Measurements from ENCODE around the gene TRPV5.

TRPV5 gene

GRCh38 chr7:142884286-142884640, 49.3 kb downstream of the TRPV5 start:
- Histone ChIP-seq H3K36me3 (ENCODE audit: control insufficient read depth, insufficient read depth, low read length) (no peaks in the 10 kb centered on the region), H3K4me3 (replicated peaks; ENCODE audit: low read depth, low read length) (no peak overlapping the region), H3K27me3 (replicated peaks; ENCODE audit: control insufficient read depth, insufficient read depth, low read length) (no peaks in the 10 kb centered on the region)
- no peak for TF ChIP-seq CTCF (IDR thresholded peaks at IDR 0.05; ENCODE audit: insufficient read depth, low read length, poor library complexity, severe bottlenecking)
- no peak for DNase-seq (ENCODE audit: extremely low read depth, insufficient read length)

GRCh38 chr7:142883571-142884285, 49.8 kb downstream of the TRPV5 start:
- no peak for TF ChIP-seq CTCF (IDR thresholded peaks at IDR 0.05; ENCODE audit: insufficient read depth, low read length, poor library complexity, severe bottlenecking)
- no peak for DNase-seq (ENCODE audit: extremely low read depth, insufficient read length)
- Histone ChIP-seq H3K4me3 (replicated peaks; ENCODE audit: low read depth, low read length) (no peak overlapping the region), H3K27me3 (replicated peaks; ENCODE audit: control insufficient read depth, insufficient read depth, low read length) (no peaks in the 10 kb centered on the region), H3K36me3 (ENCODE audit: control insufficient read depth, insufficient read depth, low read length) (no peaks in the 10 kb centered on the region)

GRCh38 chr7:142883145-142883544, 50.4 kb downstream of the TRPV5 start:
- DNase-seq (ENCODE audit: extremely low read depth, insufficient read length) = no peak
- H3K4me3 ChIP-seq (replicated peaks; ENCODE audit: low read depth, low read length) = no peak overlapping the region
- no peak for TF ChIP-seq CTCF (IDR thresholded peaks at IDR 0.05; ENCODE audit: insufficient read depth, low read length, poor library complexity, severe bottlenecking)
- no peaks in the 10 kb centered on the region for H3K36me3 ChIP-seq (ENCODE audit: control insufficient read depth, insufficient read depth, low read length)
- no peaks in the 10 kb centered on the region; the same call in 1 of the 2 replicates for H3K27me3 ChIP-seq (replicated peaks; ENCODE audit: control insufficient read depth, insufficient read depth, low read length)

GRCh38 chr7:142882338-142882678, 51.2 kb downstream of the TRPV5 start:
- Histone ChIP-seq H3K36me3 (ENCODE audit: control insufficient read depth, insufficient read depth, low read length) (no peaks in the 10 kb centered on the region), H3K4me3 (replicated peaks; ENCODE audit: low read depth, low read length) (no peak overlapping the region), H3K27me3 (replicated peaks; ENCODE audit: control insufficient read depth, insufficient read depth, low read length) (no peaks in the 10 kb centered on the region; the same call in 1 of the 2 replicates)
- no peak for TF ChIP-seq CTCF (IDR thresholded peaks at IDR 0.05; ENCODE audit: insufficient read depth, low read length, poor library complexity, severe bottlenecking)
- no peak for DNase-seq (ENCODE audit: extremely low read depth, insufficient read length)

GRCh38 chr7:142881586-142882337, 51.8 kb downstream of the TRPV5 start:
- no peak for TF ChIP-seq CTCF (IDR thresholded peaks at IDR 0.05; ENCODE audit: insufficient read depth, low read length, poor library complexity, severe bottlenecking)
- DNase-seq (ENCODE audit: extremely low read depth, insufficient read length) = no peak
- H3K36me3 ChIP-seq (ENCODE audit: control insufficient read depth, insufficient read depth, low read length) = no peaks in the 10 kb centered on the region
- no peak overlapping the region for H3K4me3 ChIP-seq (replicated peaks; ENCODE audit: low read depth, low read length)
- no peaks in the 10 kb centered on the region; the same call in 1 of the 2 replicates for H3K27me3 ChIP-seq (replicated peaks; ENCODE audit: control insufficient read depth, insufficient read depth, low read length)

All from GM06990 (cell line).